NCI-H748 (cell line): Measurements from ENCODE around the gene UBAP2L.
"Not testable (repeated sequence)": the region's sequence is repeated elsewhere in the genome, so short reads cannot be mapped to it uniquely, and the experiment has no call there.

Source experiments
- DNase-seq: peaks from one replicate; lab custom pipeline; 2025; ENCODE audit not compliant: unreplicated experiment; lab: John Stamatoyannopoulos, UW

The UBAP2L gene

GRCh38 chr1:154198756-154199562 lies 21.8 kb upstream of the UBAP2L start:
- DNase-seq: peak; percentile 70

GRCh38 chr1:154199563-154199879 lies 21.2 kb upstream of the UBAP2L start:
- DNase-seq: no peak

GRCh38 chr1:154205778-154206177 lies 15.0 kb upstream of the UBAP2L start:
- DNase-seq: not testable (repeated sequence)

- DNase-seq: peak; percentile 55
These were observed 14.6 kb upstream of the UBAP2L start, which contains the start of gene CFAP141 for GRCh38 chr1:154206196-154206595. Gene CFAP141 (minus strand): TSS chr1:154206333. CDS start chr1:154206307, 26 bp downstream.

GRCh38 chr1:154207262-154207661 lies 13.5 kb upstream of the UBAP2L start:
- no peak for DNase-seq

GRCh38 chr1:154208677-154209388 lies 11.9 kb upstream of the UBAP2L start:
- DNase-seq: no peak

- no peak for DNase-seq
These were observed 8.7 kb upstream of the UBAP2L start for GRCh38 chr1:154212083-154212482.

GRCh38 chr1:154213274-154213673 lies 7.5 kb upstream of the UBAP2L start:
- no peak for DNase-seq

- no peak for DNase-seq
These were observed 2.2 kb upstream of the UBAP2L start for GRCh38 chr1:154218545-154218944.

GRCh38 chr1:154219541-154219940 lies 1.2 kb upstream of the UBAP2L start:
- DNase-seq: peak; percentile 22

- no peak for DNase-seq
These were observed 169 bp downstream of the UBAP2L start for GRCh38 chr1:154220970-154221277.

- peak; percentile 57 for DNase-seq
These were observed 685 bp downstream of the UBAP2L start for GRCh38 chr1:154221278-154222001.

GRCh38 chr1:154222518-154222917 lies 1.8 kb downstream of the UBAP2L start:
- DNase-seq: no peak

GRCh38 chr1:154222918-154223317 lies 2.2 kb downstream of the UBAP2L start:
- no peak for DNase-seq

- DNase-seq: no peak
These were observed 2.9 kb downstream of the UBAP2L start for GRCh38 chr1:154223621-154224020.

- DNase-seq: no peak
These were observed 4.6 kb downstream of the UBAP2L start for GRCh38 chr1:154225370-154225769.

- not testable (repeated sequence) for DNase-seq
These were observed 10.4 kb downstream of the UBAP2L start for GRCh38 chr1:154231112-154231511.

- not testable (repeated sequence) for DNase-seq
These were observed 12.4 kb downstream of the UBAP2L start for GRCh38 chr1:154233127-154233526.

GRCh38 chr1:154236855-154237254 lies 16.1 kb downstream of the UBAP2L start:
- no peak for DNase-seq

GRCh38 chr1:154237435-154237834 lies 16.7 kb downstream of the UBAP2L start:
- DNase-seq: no peak

- DNase-seq: no peak
These were observed 17.2 kb downstream of the UBAP2L start for GRCh38 chr1:154237880-154238506.
